GM23338 (cell line): ENCODE results near the gene RASGRP3. TPM values are rescaled to one million over a fixed set of nuclear protein-coding genes. Genes with fewer than 3 reads are reported as not detected.

Experiments used
- ATAC-seq: fragments of 200-7000 bp; cut with Tn5 transposase; 3 replicates; pipeline ENCODE4 v1.9.1; 2020
- DNase-seq: peaks from one replicate; pipeline ENCODE4 v3.0.0-alpha.2; 2015; ENCODE audit warnings: low spot score
- H2AFZ ChIP-seq: fragments of 200-600 bp; sonication (generic); 2 replicates; pipeline ENCODE4 v1.8.0; 2016; ENCODE audit warnings: antibody characterized with exemption, mild to moderate bottlenecking, moderate library complexity
- H3F3A ChIP-seq: fragments of 200-600 bp; sonication (generic); replicated peaks from 2 replicates; pipeline ENCODE4 v1.8.0; 2017; ENCODE audit warnings: antibody characterized with exemption, mixed run types, low read depth
- H3K27ac ChIP-seq: fragments of 200-600 bp; sonication (generic); 2 replicates; pipeline ENCODE4 v1.6.1; 2016; ENCODE audit warnings: low read depth
- H3K27me3 ChIP-seq: fragments of 200-600 bp; sonication (generic); 2 replicates; pipeline ENCODE4 v1.8.0; 2016; ENCODE audit warnings: mild to moderate bottlenecking, mixed run types, moderate library complexity; ENCODE audit not compliant: insufficient read depth
- H3K36me3 ChIP-seq: fragments of 200-600 bp; sonication (generic); 2 replicates; pipeline ENCODE4 v1.8.0; 2016; ENCODE audit warnings: mild to moderate bottlenecking; ENCODE audit not compliant: insufficient read depth
- H3K4me1 ChIP-seq: fragments of 200-600 bp; sonication (generic); 2 replicates; pipeline ENCODE4 v1.8.0; 2016; ENCODE audit warnings: mild to moderate bottlenecking, moderate library complexity; ENCODE audit not compliant: insufficient read depth
- H3K4me2 ChIP-seq: fragments of 200-600 bp; sonication (generic); 2 replicates; pipeline ENCODE4 v1.7.1; 2017; ENCODE audit warnings: mixed run types
- H3K4me3 ChIP-seq: fragments of 200-600 bp; sonication (generic); 2 replicates; pipeline ENCODE4 v1.6.1; 2016; ENCODE audit warnings: mixed run types
- H3K79me2 ChIP-seq: fragments of 200-600 bp; sonication (generic); replicated peaks from 2 replicates; pipeline ENCODE4 v1.8.0; 2017; ENCODE audit warnings: mild to moderate bottlenecking; ENCODE audit not compliant: insufficient read depth
- H3K9me2 ChIP-seq: fragments of 200-600 bp; sonication (generic); 2 replicates; pipeline ENCODE4 v1.8.0; 2017; ENCODE audit not compliant: insufficient read depth
- H4K20me1 ChIP-seq: fragments of 200-600 bp; sonication (generic); replicated peaks from 2 replicates; pipeline ENCODE4 v1.8.0; 2017; ENCODE audit warnings: mild to moderate bottlenecking; ENCODE audit not compliant: insufficient read depth
- H3K27ac Mint-ChIP-seq: 2 replicates; pipeline ENCODE4 v1.8.0; 2020; ENCODE audit warnings: inconsistent platforms, mild to moderate bottlenecking, moderate library complexity, mixed read lengths
- H3K27me3 Mint-ChIP-seq: 3 replicates; pipeline ENCODE4 v1.8.0; 2022; ENCODE audit warnings: low read depth, mild to moderate bottlenecking, moderate library complexity, mixed read lengths, inconsistent platforms; ENCODE audit not compliant: insufficient read depth, poor library complexity
- H3K36me3 Mint-ChIP-seq: 3 replicates; pipeline ENCODE4 v1.8.0; 2021; ENCODE audit warnings: low read depth, mild to moderate bottlenecking, inconsistent platforms, moderate library complexity, mixed read lengths
- H3K4me1 Mint-ChIP-seq: 3 replicates; pipeline ENCODE4 v1.8.0; 2020; ENCODE audit warnings: mild to moderate bottlenecking, inconsistent platforms, mixed read lengths
- H3K4me3 Mint-ChIP-seq: 3 replicates; pipeline ENCODE4 v1.8.0; 2021; ENCODE audit warnings: moderate library complexity, mild to moderate bottlenecking, inconsistent platforms, mixed read lengths
- H3K9me3 Mint-ChIP-seq: 3 replicates; pipeline ENCODE4 v1.8.0; 2020; ENCODE audit warnings: moderate library complexity, mild to moderate bottlenecking, inconsistent platforms, mixed read lengths
- CREB1 ChIP-seq: fragments of 250-450 bp; sonication (Bioruptor Pico); IDR thresholded peaks from 2 replicates; pipeline ENCODE4 v1.5.0; 2020; ENCODE audit warnings: low read depth, mild to moderate bottlenecking, moderate library complexity
- EZH2 ChIP-seq: fragments of 200-600 bp; sonication (generic); IDR thresholded peaks from one replicate; pipeline ENCODE4 v1.8.0; 2017; ENCODE audit warnings: antibody characterized with exemption, mild to moderate bottlenecking, low read depth; ENCODE audit not compliant: unreplicated experiment
- EZH2phosphoT487 ChIP-seq: fragments of 200-600 bp; sonication (generic); IDR thresholded peaks from one replicate; pipeline ENCODE4 v1.8.1; 2018; ENCODE audit warnings: antibody characterized with exemption; ENCODE audit not compliant: unreplicated experiment
- JUNB ChIP-seq: IDR thresholded peaks from one replicate; pipeline ENCODE4 v1.6.1; 2016; ENCODE audit warnings: antibody characterized with exemption; ENCODE audit not compliant: unreplicated experiment
- NANOG ChIP-seq: IDR thresholded peaks from 2 replicates; pipeline ENCODE4 v1.6.1; 2016; ENCODE audit warnings: antibody characterized with exemption, borderline replicate concordance
- POLR2AphosphoS5 ChIP-seq: IDR thresholded peaks from 2 replicates; pipeline ENCODE4 v1.6.1; 2016; ENCODE audit warnings: antibody characterized with exemption, low read depth
- REST ChIP-seq: IDR thresholded peaks from one replicate; pipeline ENCODE4 v1.6.1; 2018; ENCODE audit warnings: antibody characterized with exemption; ENCODE audit not compliant: unreplicated experiment
- STAT1 ChIP-seq: IDR thresholded peaks from one replicate; pipeline ENCODE4 v1.6.1; 2016; ENCODE audit warnings: antibody characterized with exemption; ENCODE audit not compliant: unreplicated experiment
- ZNF114 ChIP-seq: fragments of 250-450 bp; sonication (Bioruptor Pico); IDR thresholded peaks from 2 replicates; pipeline ENCODE4 v1.5.0; 2020; ENCODE audit warnings: mild to moderate bottlenecking, moderate library complexity
- ZNF331 ChIP-seq: fragments of 250-450 bp; sonication (Bioruptor Pico); IDR thresholded peaks from 2 replicates; pipeline ENCODE4 v1.5.0; 2020; ENCODE audit warnings: low read depth, mild to moderate bottlenecking, moderate library complexity
- polyA plus RNA-seq: library from polyadenylated mRNA; unstranded; fragments of >200 nt; fragmentation: Nextera tagmentation; extraction: Ambion mirVana; gene quantifications from 2 replicates; pipeline ENCODE4 v1.2.1, GENCODE V29; 2016
- total RNA-seq: library from RNA; depleted of rRNA; stranded (reverse); fragments of >200 nt; shearing (Covaris generic); gene quantifications from 2 replicates; pipeline ENCODE4 v1.2.3, GENCODE V29; 2014
- TF ChIP-seq, protein P1 (sequence below), 2 experiments: fragments of 200-600 bp in 1 of 2; sonication (generic) in 1 of 2; conservative IDR thresholded peaks; 2 replicates each; pipeline versions ENCODE4 v1.5.1 to v1.6.1; 2016 to 2017; ENCODE audit warnings: antibody characterized with exemption in 2 of 2, low read depth in 2 of 2, mild to moderate bottlenecking in 2 of 2, moderate library complexity in 1 of 2
- TF ChIP-seq, protein P2 (sequence below): IDR thresholded peaks from 2 replicates; pipeline ENCODE4 v1.6.1; 2016; ENCODE audit warnings: antibody characterized with exemption
- TF ChIP-seq, protein P3 (sequence below): fragments of 250-450 bp; sonication (Bioruptor Pico); IDR thresholded peaks from 2 replicates; pipeline ENCODE4 v1.5.0; 2020; ENCODE audit warnings: mild to moderate bottlenecking, moderate library complexity

RASGRP3 gene
- total and polyA plus RNA-seq, 2 experiments from 2014 or later, result 0.19 to 0.69 TPM

DNA sequence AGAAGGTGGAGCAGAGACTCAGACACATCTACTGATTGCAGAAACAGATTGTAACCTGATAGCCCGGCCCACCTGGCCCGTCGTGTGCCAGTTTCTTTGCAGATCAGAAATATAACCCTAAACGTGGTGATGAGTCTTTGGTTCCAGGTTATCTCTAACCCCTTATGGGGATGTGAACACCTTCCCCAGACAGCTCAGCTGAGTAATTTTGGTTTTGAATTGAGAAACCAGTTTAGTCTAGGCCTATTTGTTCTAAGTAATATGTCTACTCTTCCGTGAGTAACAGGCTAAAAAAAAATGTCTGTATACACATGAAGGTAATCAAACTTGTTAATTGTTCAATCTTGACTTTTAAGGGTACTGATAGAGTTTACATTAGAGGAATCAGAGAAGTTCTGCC lies 35.7 kb downstream of the RASGRP3 start:
- H3K4me3 ChIP-seq, result no peak overlapping the region
- Mint-ChIP-seq H3K27ac (no peak overlapping the region), H3K27me3 (no peaks in the 10 kb centered on the region), H3K4me3 (no peak overlapping the region), H3K9me3 (no peaks in the 10 kb centered on the region), H3K4me1 (no peaks in the 10 kb centered on the region; the same call in 1 of the 3 replicates), H3K36me3 (no peaks in the 10 kb centered on the region)
- H3K27ac ChIP-seq, result no peak overlapping the region
- H2AFZ ChIP-seq, result peak overlapping the region; percentile 16; the same call in 1 of the 2 replicates
- 0 out of 2 replicates have a peak, but pooled peaks cover 10% of the 10 kb centered on the region for H3K9me2 ChIP-seq
- no peaks in the 10 kb centered on the region for H3K36me3 ChIP-seq
- H3K4me2 ChIP-seq, result no peak overlapping the region
- no peaks in the 10 kb centered on the region for H3K27me3 ChIP-seq
- H3K79me2 ChIP-seq, result no peaks in the 10 kb centered on the region
- no peaks in the 10 kb centered on the region for H4K20me1 ChIP-seq
- no peak for ATAC-seq
- TF ChIP-seq EZH2 (no peak), EZH2phosphoT487 (no peak), JUNB (no peak), ZNF114 (CRISPR knock-in tag) (no peak), STAT1 (no peak), REST (no peak), ZNF331 (CRISPR knock-in tag) (no peak), CREB1 (CRISPR knock-in tag) (no peak), NANOG (no peak), POLR2AphosphoS5 (no peak)
- TF ChIP-seq, protein P1, sequence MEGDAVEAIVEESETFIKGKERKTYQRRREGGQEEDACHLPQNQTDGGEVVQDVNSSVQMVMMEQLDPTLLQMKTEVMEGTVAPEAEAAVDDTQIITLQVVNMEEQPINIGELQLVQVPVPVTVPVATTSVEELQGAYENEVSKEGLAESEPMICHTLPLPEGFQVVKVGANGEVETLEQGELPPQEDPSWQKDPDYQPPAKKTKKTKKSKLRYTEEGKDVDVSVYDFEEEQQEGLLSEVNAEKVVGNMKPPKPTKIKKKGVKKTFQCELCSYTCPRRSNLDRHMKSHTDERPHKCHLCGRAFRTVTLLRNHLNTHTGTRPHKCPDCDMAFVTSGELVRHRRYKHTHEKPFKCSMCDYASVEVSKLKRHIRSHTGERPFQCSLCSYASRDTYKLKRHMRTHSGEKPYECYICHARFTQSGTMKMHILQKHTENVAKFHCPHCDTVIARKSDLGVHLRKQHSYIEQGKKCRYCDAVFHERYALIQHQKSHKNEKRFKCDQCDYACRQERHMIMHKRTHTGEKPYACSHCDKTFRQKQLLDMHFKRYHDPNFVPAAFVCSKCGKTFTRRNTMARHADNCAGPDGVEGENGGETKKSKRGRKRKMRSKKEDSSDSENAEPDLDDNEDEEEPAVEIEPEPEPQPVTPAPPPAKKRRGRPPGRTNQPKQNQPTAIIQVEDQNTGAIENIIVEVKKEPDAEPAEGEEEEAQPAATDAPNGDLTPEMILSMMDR (conservative IDR thresholded peaks at IDR 0.05; ENCODE audit: low read depth in 2 of 2), result no peak
- TF ChIP-seq, protein P2, sequence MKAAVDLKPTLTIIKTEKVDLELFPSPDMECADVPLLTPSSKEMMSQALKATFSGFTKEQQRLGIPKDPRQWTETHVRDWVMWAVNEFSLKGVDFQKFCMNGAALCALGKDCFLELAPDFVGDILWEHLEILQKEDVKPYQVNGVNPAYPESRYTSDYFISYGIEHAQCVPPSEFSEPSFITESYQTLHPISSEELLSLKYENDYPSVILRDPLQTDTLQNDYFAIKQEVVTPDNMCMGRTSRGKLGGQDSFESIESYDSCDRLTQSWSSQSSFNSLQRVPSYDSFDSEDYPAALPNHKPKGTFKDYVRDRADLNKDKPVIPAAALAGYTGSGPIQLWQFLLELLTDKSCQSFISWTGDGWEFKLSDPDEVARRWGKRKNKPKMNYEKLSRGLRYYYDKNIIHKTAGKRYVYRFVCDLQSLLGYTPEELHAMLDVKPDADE, result no peak
- TF ChIP-seq, protein P3, sequence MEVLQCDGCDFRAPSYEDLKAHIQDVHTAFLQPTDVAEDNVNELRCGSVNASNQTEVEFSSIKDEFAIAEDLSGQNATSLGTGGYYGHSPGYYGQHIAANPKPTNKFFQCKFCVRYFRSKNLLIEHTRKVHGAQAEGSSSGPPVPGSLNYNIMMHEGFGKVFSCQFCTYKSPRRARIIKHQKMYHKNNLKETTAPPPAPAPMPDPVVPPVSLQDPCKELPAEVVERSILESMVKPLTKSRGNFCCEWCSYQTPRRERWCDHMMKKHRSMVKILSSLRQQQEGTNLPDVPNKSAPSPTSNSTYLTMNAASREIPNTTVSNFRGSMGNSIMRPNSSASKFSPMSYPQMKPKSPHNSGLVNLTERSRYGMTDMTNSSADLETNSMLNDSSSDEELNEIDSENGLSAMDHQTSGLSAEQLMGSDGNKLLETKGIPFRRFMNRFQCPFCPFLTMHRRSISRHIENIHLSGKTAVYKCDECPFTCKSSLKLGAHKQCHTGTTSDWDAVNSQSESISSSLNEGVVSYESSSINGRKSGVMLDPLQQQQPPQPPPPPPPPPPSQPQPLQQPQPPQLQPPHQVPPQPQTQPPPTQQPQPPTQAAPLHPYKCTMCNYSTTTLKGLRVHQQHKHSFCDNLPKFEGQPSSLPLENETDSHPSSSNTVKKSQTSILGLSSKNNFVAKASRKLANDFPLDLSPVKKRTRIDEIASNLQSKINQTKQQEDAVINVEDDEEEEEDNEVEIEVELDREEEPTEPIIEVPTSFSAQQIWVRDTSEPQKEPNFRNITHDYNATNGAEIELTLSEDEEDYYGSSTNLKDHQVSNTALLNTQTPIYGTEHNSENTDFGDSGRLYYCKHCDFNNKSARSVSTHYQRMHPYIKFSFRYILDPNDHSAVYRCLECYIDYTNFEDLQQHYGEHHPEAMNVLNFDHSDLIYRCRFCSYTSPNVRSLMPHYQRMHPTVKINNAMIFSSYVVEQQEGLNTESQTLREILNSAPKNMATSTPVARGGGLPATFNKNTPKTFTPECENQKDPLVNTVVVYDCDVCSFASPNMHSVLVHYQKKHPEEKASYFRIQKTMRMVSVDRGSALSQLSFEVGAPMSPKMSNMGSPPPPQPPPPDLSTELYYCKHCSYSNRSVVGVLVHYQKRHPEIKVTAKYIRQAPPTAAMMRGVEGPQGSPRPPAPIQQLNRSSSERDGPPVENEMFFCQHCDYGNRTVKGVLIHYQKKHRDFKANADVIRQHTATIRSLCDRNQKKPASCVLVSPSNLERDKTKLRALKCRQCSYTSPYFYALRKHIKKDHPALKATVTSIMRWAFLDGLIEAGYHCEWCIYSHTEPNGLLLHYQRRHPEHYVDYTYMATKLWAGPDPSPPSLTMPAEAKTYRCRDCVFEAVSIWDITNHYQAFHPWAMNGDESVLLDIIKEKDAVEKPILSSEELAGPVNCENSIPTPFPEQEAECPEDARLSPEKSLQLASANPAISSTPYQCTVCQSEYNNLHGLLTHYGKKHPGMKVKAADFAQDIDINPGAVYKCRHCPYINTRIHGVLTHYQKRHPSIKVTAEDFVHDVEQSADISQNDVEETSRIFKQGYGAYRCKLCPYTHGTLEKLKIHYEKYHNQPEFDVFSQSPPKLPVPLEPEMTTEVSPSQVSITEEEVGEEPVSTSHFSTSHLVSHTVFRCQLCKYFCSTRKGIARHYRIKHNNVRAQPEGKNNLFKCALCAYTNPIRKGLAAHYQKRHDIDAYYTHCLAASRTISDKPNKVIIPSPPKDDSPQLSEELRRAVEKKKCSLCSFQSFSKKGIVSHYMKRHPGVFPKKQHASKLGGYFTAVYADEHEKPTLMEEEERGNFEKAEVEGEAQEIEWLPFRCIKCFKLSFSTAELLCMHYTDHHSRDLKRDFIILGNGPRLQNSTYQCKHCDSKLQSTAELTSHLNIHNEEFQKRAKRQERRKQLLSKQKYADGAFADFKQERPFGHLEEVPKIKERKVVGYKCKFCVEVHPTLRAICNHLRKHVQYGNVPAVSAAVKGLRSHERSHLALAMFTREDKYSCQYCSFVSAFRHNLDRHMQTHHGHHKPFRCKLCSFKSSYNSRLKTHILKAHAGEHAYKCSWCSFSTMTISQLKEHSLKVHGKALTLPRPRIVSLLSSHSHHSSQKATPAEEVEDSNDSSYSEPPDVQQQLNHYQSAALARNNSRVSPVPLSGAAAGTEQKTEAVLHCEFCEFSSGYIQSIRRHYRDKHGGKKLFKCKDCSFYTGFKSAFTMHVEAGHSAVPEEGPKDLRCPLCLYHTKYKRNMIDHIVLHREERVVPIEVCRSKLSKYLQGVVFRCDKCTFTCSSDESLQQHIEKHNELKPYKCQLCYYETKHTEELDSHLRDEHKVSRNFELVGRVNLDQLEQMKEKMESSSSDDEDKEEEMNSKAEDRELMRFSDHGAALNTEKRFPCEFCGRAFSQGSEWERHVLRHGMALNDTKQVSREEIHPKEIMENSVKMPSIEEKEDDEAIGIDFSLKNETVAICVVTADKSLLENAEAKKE, result no peak
- H3K4me1 ChIP-seq, result no peaks in the 10 kb centered on the region
- DNase-seq, result no peak
- H3F3A ChIP-seq, result no peaks in the 10 kb centered on the region
